ENCODE measurements around the gene RNF43. TPM values are rescaled to one million over a fixed set of nuclear protein-coding genes. Genes with fewer than 3 reads are reported as not detected.

RNF43 gene
- total and polyA plus RNA-seq, 2 of the 13 experiments (the other 11 are each of a cell fraction or from before 2014, with no cell fraction given) = 31.0 to 53.4 TPM

DNA sequence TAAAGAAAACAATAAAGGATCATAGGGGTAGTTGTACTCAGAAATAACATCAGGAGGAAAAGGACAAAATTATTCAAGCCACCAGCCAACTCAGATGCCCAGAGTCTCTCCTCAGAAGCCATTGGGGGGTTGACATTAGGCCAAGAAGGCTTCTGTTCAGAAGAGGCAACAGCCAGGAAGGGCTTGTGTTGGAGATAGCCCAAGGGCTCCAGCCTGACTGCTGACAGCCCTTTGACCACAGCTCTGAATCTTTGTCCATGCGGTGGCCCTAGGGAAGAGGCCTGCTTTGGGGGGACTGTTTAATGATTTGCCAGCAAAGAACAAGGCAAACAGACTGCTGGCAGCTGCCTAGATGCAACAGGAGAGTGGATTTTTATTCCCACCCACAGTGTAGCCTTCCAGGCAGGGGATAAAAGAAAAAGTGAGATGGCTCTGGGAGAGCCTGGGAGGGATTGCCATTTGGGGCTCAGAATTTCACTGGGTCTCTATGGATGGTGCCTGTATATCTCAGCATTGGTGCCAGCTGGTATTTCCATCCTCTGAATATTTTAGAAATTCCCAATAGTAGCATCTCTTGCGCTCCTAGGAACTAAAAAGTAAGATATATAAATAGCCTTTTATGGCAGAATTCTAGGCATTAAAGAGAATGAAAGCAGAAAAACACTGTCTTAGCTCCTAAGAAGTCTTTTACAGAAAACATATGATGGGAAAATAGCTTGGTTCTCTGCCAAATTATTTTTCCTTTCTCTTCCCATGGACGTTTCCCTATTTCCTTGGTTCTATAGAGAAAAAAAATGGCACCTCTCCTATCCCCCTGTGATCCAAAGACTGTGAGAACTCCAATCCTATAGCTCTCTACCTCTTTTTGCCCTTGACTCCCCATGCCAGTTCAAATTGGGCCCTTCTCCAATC lies 36.0 kb downstream of the RNF43 start (continued):
- TF ChIP-seq, protein P1, sequence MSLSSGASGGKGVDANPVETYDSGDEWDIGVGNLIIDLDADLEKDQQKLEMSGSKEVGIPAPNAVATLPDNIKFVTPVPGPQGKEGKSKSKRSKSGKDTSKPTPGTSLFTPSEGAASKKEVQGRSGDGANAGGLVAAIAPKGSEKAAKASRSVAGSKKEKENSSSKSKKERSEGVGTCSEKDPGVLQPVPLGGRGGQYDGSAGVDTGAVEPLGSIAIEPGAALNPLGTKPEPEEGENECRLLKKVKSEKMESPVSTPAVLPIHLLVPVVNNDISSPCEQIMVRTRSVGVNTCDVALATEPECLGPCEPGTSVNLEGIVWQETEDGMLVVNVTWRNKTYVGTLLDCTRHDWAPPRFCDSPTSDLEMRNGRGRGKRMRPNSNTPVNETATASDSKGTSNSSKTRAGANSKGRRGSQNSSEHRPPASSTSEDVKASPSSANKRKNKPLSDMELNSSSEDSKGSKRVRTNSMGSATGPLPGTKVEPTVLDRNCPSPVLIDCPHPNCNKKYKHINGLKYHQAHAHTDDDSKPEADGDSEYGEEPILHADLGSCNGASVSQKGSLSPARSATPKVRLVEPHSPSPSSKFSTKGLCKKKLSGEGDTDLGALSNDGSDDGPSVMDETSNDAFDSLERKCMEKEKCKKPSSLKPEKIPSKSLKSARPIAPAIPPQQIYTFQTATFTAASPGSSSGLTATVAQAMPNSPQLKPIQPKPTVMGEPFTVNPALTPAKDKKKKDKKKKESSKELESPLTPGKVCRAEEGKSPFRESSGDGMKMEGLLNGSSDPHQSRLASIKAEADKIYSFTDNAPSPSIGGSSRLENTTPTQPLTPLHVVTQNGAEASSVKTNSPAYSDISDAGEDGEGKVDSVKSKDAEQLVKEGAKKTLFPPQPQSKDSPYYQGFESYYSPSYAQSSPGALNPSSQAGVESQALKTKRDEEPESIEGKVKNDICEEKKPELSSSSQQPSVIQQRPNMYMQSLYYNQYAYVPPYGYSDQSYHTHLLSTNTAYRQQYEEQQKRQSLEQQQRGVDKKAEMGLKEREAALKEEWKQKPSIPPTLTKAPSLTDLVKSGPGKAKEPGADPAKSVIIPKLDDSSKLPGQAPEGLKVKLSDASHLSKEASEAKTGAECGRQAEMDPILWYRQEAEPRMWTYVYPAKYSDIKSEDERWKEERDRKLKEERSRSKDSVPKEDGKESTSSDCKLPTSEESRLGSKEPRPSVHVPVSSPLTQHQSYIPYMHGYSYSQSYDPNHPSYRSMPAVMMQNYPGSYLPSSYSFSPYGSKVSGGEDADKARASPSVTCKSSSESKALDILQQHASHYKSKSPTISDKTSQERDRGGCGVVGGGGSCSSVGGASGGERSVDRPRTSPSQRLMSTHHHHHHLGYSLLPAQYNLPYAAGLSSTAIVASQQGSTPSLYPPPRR (CRISPR knock-in tag; IDR thresholded peaks at IDR 0.05; ENCODE audit: borderline replicate concordance) = peak; percentile 89
- TF ChIP-seq, protein P2, sequence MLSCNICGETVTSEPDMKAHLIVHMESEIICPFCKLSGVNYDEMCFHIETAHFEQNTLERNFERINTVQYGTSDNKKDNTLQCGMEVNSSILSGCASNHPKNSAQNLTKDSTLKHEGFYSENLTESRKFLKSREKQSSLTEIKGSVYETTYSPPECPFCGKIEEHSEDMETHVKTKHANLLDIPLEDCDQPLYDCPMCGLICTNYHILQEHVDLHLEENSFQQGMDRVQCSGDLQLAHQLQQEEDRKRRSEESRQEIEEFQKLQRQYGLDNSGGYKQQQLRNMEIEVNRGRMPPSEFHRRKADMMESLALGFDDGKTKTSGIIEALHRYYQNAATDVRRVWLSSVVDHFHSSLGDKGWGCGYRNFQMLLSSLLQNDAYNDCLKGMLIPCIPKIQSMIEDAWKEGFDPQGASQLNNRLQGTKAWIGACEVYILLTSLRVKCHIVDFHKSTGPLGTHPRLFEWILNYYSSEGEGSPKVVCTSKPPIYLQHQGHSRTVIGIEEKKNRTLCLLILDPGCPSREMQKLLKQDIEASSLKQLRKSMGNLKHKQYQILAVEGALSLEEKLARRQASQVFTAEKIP (CRISPR knock-in tag; IDR thresholded peaks at IDR 0.05; ENCODE audit: borderline replicate concordance) = no peak
- TF ChIP-seq HNRNPK (IDR thresholded peaks at IDR 0.05; ENCODE audit: low read depth, low read length, poor library complexity, severe bottlenecking) (no peak), SMAD1 (CRISPR knock-in tag; IDR thresholded peaks at IDR 0.05; ENCODE audit: borderline replicate concordance, low read depth) (no peak), ZNF225 (CRISPR knock-in tag; IDR thresholded peaks at IDR 0.05) (no peak), SAFB2 (CRISPR knock-in tag; IDR thresholded peaks at IDR 0.05; ENCODE audit: borderline replicate concordance, low read depth) (no peak; the same call in 1 of the 2 replicates), NONO (IDR thresholded peaks at IDR 0.05) (no peak), NONO (CRISPR knock-in tag; conservative IDR thresholded peaks at IDR 0.05) (no peak; the same call in 1 of the 2 replicates), AHR (CRISPR knock-in tag; IDR thresholded peaks at IDR 0.05) (no peak), MZF1 (CRISPR knock-in tag; IDR thresholded peaks at IDR 0.05; ENCODE audit: borderline replicate concordance) (no peak), ZNF235 (CRISPR knock-in tag; IDR thresholded peaks at IDR 0.05; ENCODE audit: borderline replicate concordance) (no peak), ZNF335 (CRISPR knock-in tag; IDR thresholded peaks at IDR 0.05) (peak; percentile 82)
- TF ChIP-seq, protein P3, sequence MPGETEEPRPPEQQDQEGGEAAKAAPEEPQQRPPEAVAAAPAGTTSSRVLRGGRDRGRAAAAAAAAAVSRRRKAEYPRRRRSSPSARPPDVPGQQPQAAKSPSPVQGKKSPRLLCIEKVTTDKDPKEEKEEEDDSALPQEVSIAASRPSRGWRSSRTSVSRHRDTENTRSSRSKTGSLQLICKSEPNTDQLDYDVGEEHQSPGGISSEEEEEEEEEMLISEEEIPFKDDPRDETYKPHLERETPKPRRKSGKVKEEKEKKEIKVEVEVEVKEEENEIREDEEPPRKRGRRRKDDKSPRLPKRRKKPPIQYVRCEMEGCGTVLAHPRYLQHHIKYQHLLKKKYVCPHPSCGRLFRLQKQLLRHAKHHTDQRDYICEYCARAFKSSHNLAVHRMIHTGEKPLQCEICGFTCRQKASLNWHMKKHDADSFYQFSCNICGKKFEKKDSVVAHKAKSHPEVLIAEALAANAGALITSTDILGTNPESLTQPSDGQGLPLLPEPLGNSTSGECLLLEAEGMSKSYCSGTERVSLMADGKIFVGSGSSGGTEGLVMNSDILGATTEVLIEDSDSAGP (CRISPR knock-in tag; IDR thresholded peaks at IDR 0.05; ENCODE audit: borderline replicate concordance) = peak; percentile 88
- TF ChIP-seq, protein P4, sequence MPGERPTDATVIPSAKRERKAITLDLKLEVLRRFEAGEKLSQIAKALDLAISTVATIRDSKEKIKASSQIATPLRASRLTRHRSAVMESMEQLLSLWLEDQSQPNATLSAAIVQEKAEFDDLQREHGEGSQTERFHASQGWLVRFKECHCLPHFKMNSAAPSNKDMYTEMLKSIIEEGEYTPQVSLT (CRISPR knock-in tag; IDR thresholded peaks at IDR 0.05; ENCODE audit: borderline replicate concordance, low read depth) = no peak
